DND-41 (cell line): ENCODE measurements around the gene SH3RF3.

ENCODE experiments used
- CTCF ChIP-seq: IDR thresholded peaks from 2 replicates; pipeline ENCODE4 v1.5.1; 2012; ENCODE audit warnings: borderline replicate concordance, low read length, moderate library complexity, mild to moderate bottlenecking; ENCODE audit not compliant: poor library complexity, severe bottlenecking; ENCODE audit errors: extremely low read depth
- EZH2 ChIP-seq: IDR thresholded peaks from 3 replicates; pipeline ENCODE4 v1.6.1; 2012; ENCODE audit warnings: borderline replicate concordance, low read depth, mild to moderate bottlenecking, moderate library complexity, low read length, inconsistent platforms; ENCODE audit not compliant: severe bottlenecking

GRCh38 chr2:109128616-109129355 is at the start of gene SH3RF3:
- TF ChIP-seq EZH2 = peak; percentile 98
- no peak for TF ChIP-seq CTCF
